Immature natural killer cell (primary cell): Measurements from ENCODE around the gene OR52A1. TPM values are rescaled to one million over a fixed set of nuclear protein-coding genes. Genes with fewer than 3 reads are reported as not detected.
"Not testable (repeated sequence)": the region's sequence is repeated elsewhere in the genome, so short reads cannot be mapped to it uniquely, and the experiment has no call there.

Experiments
- DNase-seq, 3 donors: peaks; one replicate each; pipeline ENCODE4 v3.0.0; 2022; ENCODE audit warnings: mixed read lengths in 1 of 3
- H3K27ac Mint-ChIP-seq, 6 donors: one replicate each; pipeline ENCODE4 v1.8.0; 2020; ENCODE audit warnings: mixed read lengths in 6 of 6, mild to moderate bottlenecking in 5 of 6, inconsistent platforms in 4 of 6, moderate library complexity in 3 of 6
- H3K27me3 Mint-ChIP-seq, 3 donors: one replicate each; pipeline ENCODE4 v1.8.0; 2020 to 2021; ENCODE audit warnings: low read depth in 3 of 3, mild to moderate bottlenecking in 3 of 3, mixed read lengths in 3 of 3, moderate library complexity in 3 of 3, inconsistent platforms in 1 of 3
- H3K36me3 Mint-ChIP-seq, 3 donors: one replicate each; pipeline ENCODE4 v1.8.0; 2020; ENCODE audit warnings: mixed read lengths in 3 of 3, inconsistent platforms in 2 of 3, mild to moderate bottlenecking in 2 of 3
- H3K4me1 Mint-ChIP-seq, 2 donors: one replicate each; pipeline ENCODE4 v1.8.0; 2020; ENCODE audit warnings: inconsistent platforms in 2 of 2, mild to moderate bottlenecking in 2 of 2, mixed read lengths in 2 of 2, moderate library complexity in 1 of 2
- H3K4me3 Mint-ChIP-seq, 5 donors: one replicate each; pipeline ENCODE4 v1.8.0; 2020; ENCODE audit warnings: mild to moderate bottlenecking in 5 of 5, mixed read lengths in 5 of 5, inconsistent platforms in 3 of 5, moderate library complexity in 3 of 5
- H3K9me3 Mint-ChIP-seq, 6 donors: one replicate each; pipeline ENCODE4 v1.8.0; 2020; ENCODE audit warnings: mild to moderate bottlenecking in 6 of 6, mixed read lengths in 6 of 6, inconsistent platforms in 4 of 6, moderate library complexity in 3 of 6
- polyA plus RNA-seq, 3 donors: library from polyadenylated mRNA; unstranded; fragments of 300-500 nt; fragmentation: Illumina TruSeq; gene quantifications; one replicate each; pipeline ENCODE4 v1.2.3, GENCODE V29; 2021

OR52A1 gene
- not detected for polyA plus RNA-seq

DNA sequence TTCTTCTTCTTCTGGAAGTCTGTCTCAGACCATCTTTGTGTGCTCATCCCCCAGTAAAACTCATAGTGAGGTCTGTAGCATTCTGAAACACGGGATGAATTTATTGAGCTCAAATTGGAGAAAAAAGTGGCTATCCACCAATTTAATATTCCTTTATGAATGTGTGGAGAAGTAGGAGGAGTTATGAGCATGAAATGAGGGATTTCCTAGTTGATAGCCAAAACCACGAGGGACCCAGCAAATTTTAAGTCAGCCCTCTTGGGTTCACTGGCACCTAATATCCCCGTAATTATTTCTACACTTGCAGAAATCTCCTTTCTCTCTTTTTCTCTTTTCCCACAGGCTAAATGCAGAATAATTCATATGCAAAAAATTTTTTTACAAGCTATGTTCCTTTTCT is at the start of gene OR52A1:
Gene OR52A1 (minus strand): TSS at position 101 of the 400 bp plus-strand sequence. CDS start 2,388 bp downstream, outside the sequence.
- DNase-seq = no peak
- Mint-ChIP-seq H3K9me3 (peaks cover 0 to 4% (median 0%) of the 10 kb centered on the region in 6 donors), H3K27me3 (peaks cover 0 to 6% (median 0%) of the 10 kb centered on the region in 3 donors), H3K36me3 (no peaks in the 10 kb centered on the region), H3K4me1 (no peaks in the 10 kb centered on the region), H3K4me3 (no peak within 1 kb of the TSS), H3K27ac (no peak within 1 kb of the TSS)

DNA sequence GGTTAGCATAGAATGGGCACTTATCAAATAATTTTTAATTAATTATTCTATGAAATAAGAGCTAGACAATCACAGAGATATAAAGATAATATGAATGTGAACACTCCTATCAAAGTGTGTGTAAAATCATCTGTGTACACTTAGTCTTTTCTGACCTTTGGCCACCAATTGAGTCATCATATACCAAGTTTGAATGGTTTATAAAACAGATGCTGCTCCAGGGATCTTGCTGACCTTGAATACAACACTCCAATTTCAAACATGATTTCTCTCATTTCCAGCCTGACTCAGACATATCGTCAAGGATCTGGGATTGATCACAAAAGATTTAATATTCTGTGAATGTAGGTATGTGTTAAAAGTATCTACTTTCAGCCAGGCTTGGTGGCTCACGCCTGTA is 48.8 kb upstream of the OR52A1 start:
- Mint-ChIP-seq H3K9me3 (peaks cover 0 to 2% (median 0%) of the 10 kb centered on the region in 6 donors), H3K27me3 (peaks cover 0 to 3% (median 2%) of the 10 kb centered on the region in 3 donors), H3K27ac (no peak overlapping the region), H3K36me3 (no peaks in the 10 kb centered on the region), H3K4me3 (no peak overlapping the region), H3K4me1 (no peaks in the 10 kb centered on the region)
- no peak for DNase-seq

DNA sequence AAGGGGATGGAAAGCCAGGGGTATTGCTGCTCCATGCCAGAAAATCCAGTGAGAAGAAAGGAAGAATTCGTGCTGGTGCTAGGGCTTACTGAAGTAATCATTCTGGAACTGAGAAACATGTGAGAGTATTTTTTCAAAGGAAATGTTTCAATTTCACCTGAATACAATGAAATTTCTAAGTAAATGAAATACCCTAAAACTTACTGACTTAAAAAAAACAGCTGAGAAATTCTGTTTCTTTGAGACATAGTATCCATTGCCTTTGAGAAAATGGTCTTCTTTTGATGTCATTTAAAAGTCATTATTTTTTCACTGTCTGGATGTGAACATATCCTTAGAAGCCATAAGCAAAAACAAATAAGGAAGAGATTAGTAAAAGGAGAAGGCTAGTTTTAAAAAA is 46.0 kb upstream of the OR52A1 start, which contains the start of gene OR51V1:
Gene OR51V1 (minus strand): TSS at position 101 of the 400 bp plus-strand sequence. CDS start 0 bp downstream, at position 101.
- no peaks in the 10 kb centered on the region for H3K36me3 Mint-ChIP-seq
- no peak within 1 kb of the TSS for H3K4me3 Mint-ChIP-seq
- H3K4me1 Mint-ChIP-seq = no peaks in the 10 kb centered on the region
- no peak for DNase-seq
- no peak within 1 kb of the TSS for H3K27ac Mint-ChIP-seq
- peaks cover 0 to 2% (median 0%) of the 10 kb centered on the region in 6 donors for H3K9me3 Mint-ChIP-seq
- H3K27me3 Mint-ChIP-seq = peaks cover 0 to 3% (median 2%) of the 10 kb centered on the region in 3 donors

DNA sequence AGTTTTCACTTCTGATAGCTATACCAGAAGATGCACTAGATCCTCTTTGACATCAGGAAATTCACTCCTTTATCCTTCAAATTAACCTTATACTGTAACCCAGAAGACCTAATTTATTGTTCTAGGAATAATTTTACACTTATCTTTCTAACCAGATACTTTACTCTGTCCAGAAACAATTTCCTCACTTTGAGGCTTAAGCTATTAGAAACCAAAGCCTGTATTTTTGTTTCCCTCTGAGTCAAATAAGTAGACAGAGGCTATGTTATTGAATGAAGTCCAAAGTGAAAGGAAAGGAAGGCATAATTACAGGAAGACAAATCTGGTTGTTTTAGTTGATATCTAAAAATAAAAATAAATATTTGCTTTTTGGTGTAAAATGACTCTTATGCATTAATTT is 43.7 kb upstream of the OR52A1 start:
- H3K4me1 Mint-ChIP-seq = no peaks in the 10 kb centered on the region
- H3K9me3 Mint-ChIP-seq = peaks cover 0 to 2% (median 0%) of the 10 kb centered on the region in 6 donors
- no peaks in the 10 kb centered on the region for H3K36me3 Mint-ChIP-seq
- H3K4me3 Mint-ChIP-seq = no peak overlapping the region
- H3K27me3 Mint-ChIP-seq = peaks cover 0 to 3% (median 2%) of the 10 kb centered on the region in 3 donors
- DNase-seq = no peak
- H3K27ac Mint-ChIP-seq = no peak overlapping the region

DNA sequence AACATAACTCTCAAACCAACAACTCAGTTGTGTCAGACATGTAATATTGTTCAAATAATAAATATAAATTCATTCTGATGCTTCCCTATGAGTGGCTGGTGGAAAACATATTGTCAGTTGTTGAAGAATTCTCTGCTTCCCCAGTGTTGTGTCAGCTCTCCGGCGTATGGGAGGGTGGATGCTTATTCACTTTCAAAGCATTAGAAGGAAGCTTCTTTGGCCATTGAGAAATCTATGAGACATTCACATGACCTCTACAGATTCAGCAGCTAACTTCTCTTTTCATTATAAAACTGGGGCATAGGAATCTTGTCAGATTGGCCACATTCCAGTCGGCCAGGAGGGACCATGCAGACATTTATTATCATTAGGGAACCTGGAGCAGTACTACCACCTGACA is 43.0 kb upstream of the OR52A1 start:
- Mint-ChIP-seq H3K27me3 (peaks cover 0 to 3% (median 2%) of the 10 kb centered on the region in 3 donors), H3K27ac (no peak overlapping the region), H3K9me3 (peaks cover 0 to 5% (median under 1%) of the 10 kb centered on the region in 6 donors), H3K36me3 (no peaks in the 10 kb centered on the region), H3K4me3 (no peak overlapping the region), H3K4me1 (no peaks in the 10 kb centered on the region)
- no peak for DNase-seq

DNA sequence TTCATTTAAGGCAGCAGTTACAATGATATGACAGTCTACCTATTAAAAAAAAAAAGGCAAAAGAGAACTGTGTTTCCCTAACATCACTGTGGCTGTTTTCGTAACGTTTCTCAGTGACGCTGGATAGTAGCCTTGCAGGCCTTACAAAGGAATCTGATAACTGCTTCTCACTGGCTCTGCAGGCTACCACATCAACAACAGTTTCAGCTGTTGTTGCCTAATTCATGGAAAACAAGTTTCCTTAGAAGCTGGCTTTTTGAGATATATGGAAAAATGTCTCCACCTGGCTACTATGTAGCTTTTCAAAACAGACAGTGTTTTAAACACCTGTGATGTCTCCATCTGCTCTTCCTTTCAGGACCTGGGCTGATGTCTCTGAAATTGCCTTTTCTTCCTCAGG is 42.2 kb upstream of the OR52A1 start:
- Mint-ChIP-seq H3K36me3 (no peaks in the 10 kb centered on the region), H3K4me3 (no peak overlapping the region), H3K4me1 (no peaks in the 10 kb centered on the region), H3K9me3 (peaks cover 0 to 5% (median 0%) of the 10 kb centered on the region in 6 donors), H3K27me3 (peaks cover 0 to 1% (median 0%) of the 10 kb centered on the region in 3 donors), H3K27ac (no peak overlapping the region)
- no peak for DNase-seq

DNA sequence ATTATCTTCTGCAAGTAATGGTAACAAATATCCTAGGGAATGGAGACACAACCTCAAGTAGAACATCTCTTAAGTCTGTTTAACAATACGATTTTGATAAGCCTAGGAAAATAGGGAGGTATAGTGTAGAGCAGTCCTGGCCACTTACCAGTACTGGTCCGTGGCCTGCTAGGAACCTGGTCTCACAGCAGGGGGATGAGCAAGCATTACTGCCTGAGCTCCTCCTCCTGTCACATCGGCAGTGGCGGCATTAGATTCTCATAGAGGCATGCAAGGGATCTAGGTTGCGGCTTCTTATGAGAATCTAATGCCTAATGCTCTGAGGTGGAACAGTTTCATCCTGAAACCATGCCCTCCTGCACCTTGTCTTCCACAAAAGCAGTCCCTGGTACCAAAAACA is 41.5 kb upstream of the OR52A1 start:
- H3K36me3 Mint-ChIP-seq = no peaks in the 10 kb centered on the region
- H3K27ac Mint-ChIP-seq = no peak overlapping the region
- peaks cover 0 to 1% (median 0%) of the 10 kb centered on the region in 3 donors for H3K27me3 Mint-ChIP-seq

DNA sequence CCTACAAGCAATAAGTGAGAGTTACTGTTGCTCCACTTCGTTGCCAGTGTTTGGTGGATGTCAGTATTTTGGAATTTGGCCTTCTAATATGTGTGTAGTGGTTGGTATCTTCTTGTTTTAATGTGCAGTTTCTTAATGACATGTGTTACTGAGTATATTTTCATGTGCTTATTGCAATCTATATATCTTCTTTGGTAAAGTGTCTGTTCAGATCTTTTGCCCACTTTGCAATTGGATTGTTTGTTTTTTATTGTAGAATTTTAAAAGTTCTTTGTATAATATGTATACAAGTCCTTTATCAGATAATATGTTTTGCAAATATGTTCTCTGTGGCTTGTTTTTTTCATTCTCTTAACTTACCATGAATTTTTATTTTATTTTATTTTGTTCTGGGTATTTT is 38.2 kb upstream of the OR52A1 start:
- Mint-ChIP-seq H3K4me1 (no peaks in the 10 kb centered on the region), H3K27ac (no peak overlapping the region), H3K27me3 (no peaks in the 10 kb centered on the region), H3K4me3 (no peak overlapping the region), H3K9me3 (peaks cover 0 to 6% (median 3%) of the 10 kb centered on the region in 6 donors), H3K36me3 (no peaks in the 10 kb centered on the region)
- DNase-seq = no peak

More for the DNA sequence above, 41.5 kb upstream of the OR52A1 start:
- DNase-seq = no peak
- H3K4me1 Mint-ChIP-seq = no peaks in the 10 kb centered on the region
- H3K9me3 Mint-ChIP-seq = peaks cover 0 to 5% (median 0%) of the 10 kb centered on the region in 6 donors
- no peak overlapping the region for H3K4me3 Mint-ChIP-seq

DNA sequence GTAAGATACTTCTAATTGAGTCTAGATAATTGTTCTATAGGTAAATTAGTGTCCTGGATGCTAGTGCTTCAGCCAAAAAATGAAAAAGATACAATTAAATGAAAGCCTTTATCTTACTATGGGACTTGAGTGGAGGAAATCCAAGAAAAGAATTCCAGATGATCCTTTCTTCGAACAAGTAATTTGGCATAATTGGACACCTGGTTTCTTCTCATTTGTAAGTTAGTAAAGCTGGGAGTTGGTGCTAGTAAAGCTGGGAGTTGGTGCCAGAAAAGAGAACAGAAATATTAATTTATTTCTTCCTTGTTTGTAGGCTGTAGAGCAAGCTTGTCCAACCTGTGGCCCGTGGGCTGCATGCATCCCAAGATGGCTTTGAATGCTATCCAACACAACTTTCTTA is 33.6 kb upstream of the OR52A1 start:
- Mint-ChIP-seq H3K4me3 (no peak overlapping the region), H3K27me3 (peaks cover 0 to 1% (median 0%) of the 10 kb centered on the region in 3 donors), H3K9me3 (peaks cover 0 to 6% (median 2%) of the 10 kb centered on the region in 6 donors), H3K4me1 (no peaks in the 10 kb centered on the region), H3K36me3 (no peaks in the 10 kb centered on the region), H3K27ac (no peak overlapping the region)
- no peak for DNase-seq

DNA sequence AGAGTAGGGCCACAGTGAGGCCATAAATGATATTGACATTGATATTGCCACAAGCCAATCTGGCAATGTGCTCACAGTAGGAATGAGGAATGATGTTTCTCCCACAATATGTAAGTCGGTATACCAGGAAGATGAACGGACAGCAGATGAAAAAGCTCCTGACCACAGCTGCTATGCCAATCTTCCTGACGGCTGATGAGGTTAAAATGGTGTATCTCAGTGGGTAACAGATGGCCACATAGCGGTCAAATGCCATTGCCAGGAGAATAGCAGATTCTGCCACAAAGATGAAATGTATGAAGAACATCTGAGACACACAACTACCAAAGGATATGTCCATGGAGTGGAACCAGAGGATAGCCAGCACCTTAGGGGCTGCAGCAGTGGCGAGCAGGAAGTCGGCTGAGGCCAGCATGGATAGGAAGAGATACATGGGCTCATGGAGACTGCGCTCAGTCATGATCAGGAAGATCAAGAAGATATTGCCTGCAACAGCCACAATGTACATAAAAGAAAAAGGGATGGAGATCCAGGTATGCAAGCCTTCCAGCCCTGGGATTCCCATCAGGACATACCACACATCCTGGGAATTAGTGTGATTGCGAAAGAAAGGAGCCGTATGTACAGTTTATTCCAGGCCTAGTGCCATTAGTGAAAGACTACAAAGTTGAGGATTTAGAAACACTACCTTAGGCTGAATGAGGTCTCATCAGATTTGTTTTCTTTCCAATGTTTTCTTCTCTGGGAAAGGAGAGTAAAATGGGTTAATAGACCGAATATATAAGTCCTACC is 23.7 kb upstream of the OR52A1 start:
- Mint-ChIP-seq H3K27ac (no peak overlapping the region), H3K4me1 (no peaks in the 10 kb centered on the region), H3K9me3 (peaks cover 0 to 5% (median 0%) of the 10 kb centered on the region in 6 donors), H3K4me3 (no peak overlapping the region), H3K27me3 (no peaks in the 10 kb centered on the region), H3K36me3 (no peaks in the 10 kb centered on the region)
- no peak for DNase-seq

DNA sequence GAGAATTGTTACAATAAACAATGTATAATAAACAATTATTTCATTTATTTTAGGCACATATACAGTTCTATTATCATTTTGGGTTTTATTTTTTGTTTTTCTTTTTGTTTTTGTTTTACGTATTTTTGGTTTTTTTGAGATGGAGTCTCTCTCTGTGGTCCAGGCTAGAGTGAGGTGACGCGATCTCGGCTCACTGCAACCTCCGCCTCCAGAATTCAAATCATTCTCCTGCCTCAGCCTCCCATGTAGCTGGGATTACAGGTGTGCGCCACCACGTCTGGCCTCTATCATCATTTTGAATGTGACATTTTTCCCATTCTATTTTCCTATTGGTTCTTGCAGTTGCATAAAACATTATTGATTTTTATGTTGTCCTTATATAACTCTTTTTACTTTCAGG is 20.4 kb upstream of the OR52A1 start:
- Mint-ChIP-seq H3K4me3 (no peak overlapping the region), H3K4me1 (no peaks in the 10 kb centered on the region), H3K9me3 (peaks cover 0 to 5% (median 0%) of the 10 kb centered on the region in 6 donors), H3K36me3 (no peaks in the 10 kb centered on the region), H3K27me3 (peaks cover 0 to 3% (median 0%) of the 10 kb centered on the region in 3 donors), H3K27ac (no peak overlapping the region)
- DNase-seq = no peak

DNA sequence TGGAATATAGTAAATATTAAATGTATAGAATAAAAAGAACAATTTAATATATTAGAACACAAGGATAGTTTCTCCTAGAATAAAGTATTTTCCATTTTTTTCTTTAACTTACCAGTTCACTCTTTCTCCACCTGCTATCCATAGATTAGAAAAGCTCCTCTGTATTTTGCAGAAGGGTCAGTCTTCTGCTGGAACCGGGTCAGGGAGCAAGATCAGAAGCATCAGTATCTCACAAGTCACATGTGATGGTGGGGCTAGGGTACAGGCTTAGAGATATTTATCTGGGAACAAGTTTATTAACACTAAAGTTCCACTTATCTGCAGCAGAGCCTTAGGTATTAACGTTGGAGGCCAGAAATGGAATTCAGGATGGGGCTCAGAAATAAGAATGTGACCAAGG is 17.3 kb upstream of the OR52A1 start:
- Mint-ChIP-seq H3K36me3 (no peaks in the 10 kb centered on the region), H3K27me3 (peaks cover 0 to 3% (median 2%) of the 10 kb centered on the region in 3 donors), H3K27ac (no peak overlapping the region), H3K9me3 (peaks cover 0 to 2% (median 0%) of the 10 kb centered on the region in 6 donors), H3K4me1 (no peaks in the 10 kb centered on the region), H3K4me3 (no peak overlapping the region)
- DNase-seq = no peak

DNA sequence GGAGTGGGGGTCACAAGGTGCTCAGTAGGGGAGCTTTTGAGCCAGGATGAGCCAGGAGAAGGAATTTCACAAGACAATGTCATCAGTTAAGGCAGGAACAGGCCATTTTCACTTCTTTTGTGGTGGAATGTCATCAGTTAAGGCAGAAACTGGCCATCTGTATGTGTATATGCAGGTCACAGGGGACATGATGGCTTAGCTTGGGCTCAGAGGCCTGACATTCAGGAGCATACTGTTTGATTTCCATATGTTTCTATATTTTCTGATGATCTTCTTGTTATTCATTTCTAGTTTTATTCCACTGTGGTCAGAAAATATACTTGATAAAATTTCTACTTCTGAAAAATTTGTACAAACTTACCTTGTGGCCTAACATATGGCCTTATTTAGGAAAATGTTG is 11.3 kb upstream of the OR52A1 start:
- peaks cover 0 to 10% (median 0%) of the 10 kb centered on the region in 6 donors for H3K9me3 Mint-ChIP-seq
- not testable (repeated sequence) for DNase-seq, H3K4me3 Mint-ChIP-seq, H3K36me3 Mint-ChIP-seq, H3K27ac Mint-ChIP-seq, H3K4me1 Mint-ChIP-seq, H3K27me3 Mint-ChIP-seq

DNA sequence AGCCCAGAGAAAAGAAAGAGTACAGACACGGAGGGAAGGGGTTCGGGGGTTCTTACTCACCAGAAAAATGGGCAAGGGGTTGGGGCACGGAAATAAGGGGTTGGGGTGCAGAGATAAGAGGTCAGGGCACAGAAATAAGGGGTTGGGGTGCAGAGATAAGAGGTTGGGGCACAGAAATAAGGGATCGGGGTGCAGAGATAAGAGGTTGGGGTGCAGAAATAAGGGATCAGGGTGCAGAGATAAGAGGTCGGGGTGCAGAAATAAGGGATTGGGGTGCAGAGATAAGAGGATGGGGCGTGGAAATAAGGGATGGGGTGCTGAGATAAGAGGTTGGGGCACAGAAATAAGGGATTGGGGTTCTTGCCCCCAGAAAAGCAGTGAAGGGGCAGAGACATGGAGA is 10.2 kb upstream of the OR52A1 start:
- H3K4me3 Mint-ChIP-seq, H3K4me1 Mint-ChIP-seq, DNase-seq, H3K27me3 Mint-ChIP-seq, H3K27ac Mint-ChIP-seq, H3K36me3 Mint-ChIP-seq: not testable (repeated sequence)
- peaks cover 0 to 13% (median 0%) of the 10 kb centered on the region in 6 donors for H3K9me3 Mint-ChIP-seq
